Tibial nerve (tissue), 4 donors: Measurements from ENCODE around the gene SNRNP48.

Experiments used
- CTCF ChIP-seq, 5 experiments: fragments of 200-600 bp in 3 of 5; fragments of 450-650 bp in 2 of 5; sonication (generic) in 3 of 5; IDR thresholded peaks; one replicate each; pipeline ENCODE4 v1.5.1; 2016 to 2019; ENCODE audit warnings: antibody characterized with exemption in 5 of 5, mild to moderate bottlenecking in 3 of 5, moderate library complexity in 2 of 5
- EP300 ChIP-seq, 2 donors: sonication (generic); formaldehyde crosslinking; IDR thresholded peaks; one replicate each; pipeline ENCODE4 v1.6.1; 2017; ENCODE audit warnings: antibody characterized with exemption in 2 of 2, mild to moderate bottlenecking in 1 of 2

- TF ChIP-seq EP300 (IDR thresholded peaks at IDR 0.05) (no peak), CTCF (IDR thresholded peaks at IDR 0.05) (no peak)
Observed at GRCh38 chr6:7580927-7581618, 8.9 kb upstream of the SNRNP48 start.
